ENCODE data around the gene CYP24A1. TPM values are rescaled to one million over a fixed set of nuclear protein-coding genes. Genes with fewer than 3 reads are reported as not detected.
A peak's percentile ranks its signal among the peaks of the same experiment; 100 is the strongest.

Gene CYP24A1
- total RNA-seq, 1 experiment from 2014 or later: 1.2 TPM

GRCh38 chr20:54161008-54161820 lies 12.6 kb downstream of the CYP24A1 start:
- BruUV-seq (replicated peaks): no TSS peak
- DNase-seq (no peak), ATAC-seq (no peak)
- Histone ChIP-seq H3K9ac (ENCODE audit: low read length) (no peak overlapping the region), H3K27me3 (ENCODE audit: low read length) (no peaks in the 10 kb centered on the region), H3K4me2 (ENCODE audit: low read length) (no peak overlapping the region), H3K4me3 (ENCODE audit: low read length) (no peak overlapping the region), H3K79me2 (ENCODE audit: low read length) (no peaks in the 10 kb centered on the region), H3K9me3 (ENCODE audit: low read length) (no peaks in the 10 kb centered on the region), H2AFZ (ENCODE audit: low read length) (no peak overlapping the region), H3K9me2 (replicated peaks; ENCODE audit: low read length) (no peaks in the 10 kb centered on the region), H4K20me1 (ENCODE audit: low read length) (no peaks in the 10 kb centered on the region), H3K27ac (ENCODE audit: low read length) (no peak overlapping the region), H3F3A (ENCODE audit: low read length, unreplicated experiment) (no peaks in the 10 kb centered on the region), H3K36me3 (ENCODE audit: low read depth, low read length) (no peaks in the 10 kb centered on the region), H3K4me1 (ENCODE audit: insufficient read depth, low read length) (peaks cover 12% of the 10 kb centered on the region)
- intact Hi-C loops (cut with micrococcal nuclease): no loop called here
- no peak for TF ChIP-seq EZH2 (IDR thresholded peaks at IDR 0.05; ENCODE audit: low read length, unreplicated experiment)
- TF ChIP-seq EZH2phosphoT487 (IDR thresholded peaks at IDR 0.05; ENCODE audit: borderline replicate concordance, low read length): no peak
- TF ChIP-seq, protein P1, sequence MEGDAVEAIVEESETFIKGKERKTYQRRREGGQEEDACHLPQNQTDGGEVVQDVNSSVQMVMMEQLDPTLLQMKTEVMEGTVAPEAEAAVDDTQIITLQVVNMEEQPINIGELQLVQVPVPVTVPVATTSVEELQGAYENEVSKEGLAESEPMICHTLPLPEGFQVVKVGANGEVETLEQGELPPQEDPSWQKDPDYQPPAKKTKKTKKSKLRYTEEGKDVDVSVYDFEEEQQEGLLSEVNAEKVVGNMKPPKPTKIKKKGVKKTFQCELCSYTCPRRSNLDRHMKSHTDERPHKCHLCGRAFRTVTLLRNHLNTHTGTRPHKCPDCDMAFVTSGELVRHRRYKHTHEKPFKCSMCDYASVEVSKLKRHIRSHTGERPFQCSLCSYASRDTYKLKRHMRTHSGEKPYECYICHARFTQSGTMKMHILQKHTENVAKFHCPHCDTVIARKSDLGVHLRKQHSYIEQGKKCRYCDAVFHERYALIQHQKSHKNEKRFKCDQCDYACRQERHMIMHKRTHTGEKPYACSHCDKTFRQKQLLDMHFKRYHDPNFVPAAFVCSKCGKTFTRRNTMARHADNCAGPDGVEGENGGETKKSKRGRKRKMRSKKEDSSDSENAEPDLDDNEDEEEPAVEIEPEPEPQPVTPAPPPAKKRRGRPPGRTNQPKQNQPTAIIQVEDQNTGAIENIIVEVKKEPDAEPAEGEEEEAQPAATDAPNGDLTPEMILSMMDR (conservative IDR thresholded peaks at IDR 0.05; ENCODE audit: low read depth, low read length): no peak
- CTCF ChIA-PET: no interaction called here
- POLR2A ChIA-PET (ENCODE audit: unreplicated experiment): no interaction called here

- Histone ChIP-seq H3K27me3 (ENCODE audit: low read length) (no peaks in the 10 kb centered on the region), H3K9me3 (ENCODE audit: low read length) (no peaks in the 10 kb centered on the region), H3K27ac (ENCODE audit: low read length) (no peak overlapping the region), H3K79me2 (ENCODE audit: low read length) (no peaks in the 10 kb centered on the region), H3K4me3 (ENCODE audit: low read length) (no peak overlapping the region), H3K4me1 (ENCODE audit: insufficient read depth, low read length) (peaks cover 6% of the 10 kb centered on the region; the same call in 1 of the 2 replicates), H3K9ac (ENCODE audit: low read length) (no peak overlapping the region), H3K4me2 (ENCODE audit: low read length) (no peak overlapping the region), H3K9me2 (replicated peaks; ENCODE audit: low read length) (no peaks in the 10 kb centered on the region), H3K36me3 (ENCODE audit: low read depth, low read length) (no peaks in the 10 kb centered on the region), H3F3A (ENCODE audit: low read length, unreplicated experiment) (no peaks in the 10 kb centered on the region), H2AFZ (ENCODE audit: low read length) (no peak overlapping the region), H4K20me1 (ENCODE audit: low read length) (no peaks in the 10 kb centered on the region)
- ATAC-seq (peak; percentile 60), DNase-seq (no peak)
- POLR2A ChIA-PET (ENCODE audit: unreplicated experiment): no interaction called here
- TF ChIP-seq EZH2 (IDR thresholded peaks at IDR 0.05; ENCODE audit: low read length, unreplicated experiment) (no peak), EZH2phosphoT487 (IDR thresholded peaks at IDR 0.05; ENCODE audit: borderline replicate concordance, low read length) (no peak)
- TF ChIP-seq, protein P1 (conservative IDR thresholded peaks at IDR 0.05; ENCODE audit: low read depth, low read length): no peak
- CTCF ChIA-PET: no interaction called here
- intact Hi-C loops (cut with micrococcal nuclease): no loop called here
- BruUV-seq (replicated peaks): no TSS peak
These were observed 13.4 kb downstream of the CYP24A1 start for GRCh38 chr20:54160065-54161007.

All from PC-3 (cell line).